ENCODE data around the gene SEPTIN12.

DNA sequence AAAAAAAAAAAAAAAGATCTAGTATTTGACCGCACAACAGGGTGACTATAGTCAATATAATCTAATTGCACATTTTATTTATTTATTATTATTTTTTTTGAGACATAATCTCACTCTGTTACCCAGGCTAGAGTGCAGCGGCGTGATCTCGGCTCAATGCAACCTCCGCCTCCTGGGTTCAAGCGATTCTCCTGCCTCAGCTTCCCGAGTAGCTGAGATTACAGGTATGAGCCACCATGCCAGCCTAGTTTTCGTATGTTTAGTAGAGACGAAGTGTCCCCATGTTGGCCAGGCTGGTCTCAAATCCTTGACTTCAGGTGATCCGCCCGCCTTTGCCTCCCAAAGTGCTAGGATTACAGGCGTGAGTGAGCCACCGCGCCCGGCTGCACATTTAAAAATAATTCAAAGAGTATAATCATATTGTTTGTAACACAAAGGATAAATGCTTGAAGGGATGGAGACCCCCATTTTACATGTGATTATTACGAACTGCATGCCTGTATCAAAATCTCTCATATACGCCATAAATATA lies 54.9 kb downstream of the SEPTIN12 start:
- TF ChIP-seq POLR2A (IDR thresholded peaks at IDR 0.05; ENCODE audit: low read length) (no peak), GATA1 (IDR thresholded peaks at IDR 0.05; ENCODE audit: low read depth, low read length) (no peak)

All from erythroblast (primary cell).